ENCODE measurements around the gene GLRX2. TPM values are rescaled to one million over a fixed set of nuclear protein-coding genes. Genes with fewer than 3 reads are reported as not detected.

The GLRX2 gene
- polyA plus RNA-seq, 1 of the 3 experiments (the other 2 are of a cell fraction) = 12.8 TPM

DNA sequence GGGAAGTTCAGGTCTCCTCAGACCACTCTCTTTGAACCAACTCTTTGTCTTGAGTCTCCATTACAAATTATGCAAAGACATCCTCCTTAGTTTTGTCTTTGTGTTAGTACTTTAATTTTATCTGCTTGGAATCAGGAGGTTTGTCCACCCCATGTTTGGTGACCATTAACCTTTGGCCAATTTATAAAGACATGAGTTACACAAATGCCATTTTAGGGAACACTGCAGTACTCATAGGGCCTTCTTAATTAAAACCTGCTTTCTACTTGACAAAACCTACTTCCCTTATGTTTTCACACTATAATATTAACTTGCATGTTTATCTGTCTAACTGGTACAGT, 8.7 kb upstream of the GLRX2 start:
- Histone ChIP-seq H3K79me2 (ENCODE audit: insufficient read depth) (no peaks in the 10 kb centered on the region), H3K36me3 (replicated peaks in 1 of 2; ENCODE audit: control insufficient read depth in 1 of 2, insufficient read depth in 2 of 2, low read length in 1 of 2) (no peaks in the 10 kb centered on the region), H3K9me3 (no peaks in the 10 kb centered on the region), H3K27me3 (ENCODE audit: insufficient read depth) (no peaks in the 10 kb centered on the region), H3K9ac (no peak overlapping the region), H4K20me1 (ENCODE audit: insufficient read depth) (no peaks in the 10 kb centered on the region), H3K4me2 (no peak overlapping the region), H2AFZ (ENCODE audit: low read depth) (0 out of 2 replicates have a peak overlapping the region, but pooled peaks have one; percentile 14), H3K27ac (ENCODE audit: low read depth in 2 of 2, low read length in 1 of 2) (no peak overlapping the region), H3F3A (replicated peaks; ENCODE audit: insufficient read depth) (peaks cover 5% of the 10 kb centered on the region), H3K4me3 (ENCODE audit: low read depth in 2 of 2, low read length in 1 of 2) (no peak overlapping the region), H3K4me1 (ENCODE audit: control insufficient read depth in 1 of 2, insufficient read depth in 2 of 2, low read depth in 1 of 2, low read length in 1 of 2) (peaks cover 2 to 15% of the 10 kb centered on the region in 2 experiments; a peak in 3 of 4 replicates), H3K9me2 (no peaks in the 10 kb centered on the region)
- TF ChIP-seq GABPA (IDR thresholded peaks at IDR 0.05; ENCODE audit: low read depth) = no peak
- TF ChIP-seq POLR2AphosphoS5 (IDR thresholded peaks at IDR 0.05; ENCODE audit: low read depth, low read length) = no peak
- TF ChIP-seq EZH2phosphoT487 (IDR thresholded peaks at IDR 0.05; ENCODE audit: borderline replicate concordance, low read depth) = no peak
- TF ChIP-seq TAF1 (IDR thresholded peaks at IDR 0.05; ENCODE audit: borderline replicate concordance, low read depth, low read length) = no peak
- no peak for TF ChIP-seq EP300 (IDR thresholded peaks at IDR 0.05; ENCODE audit: borderline replicate concordance in 1 of 2, low read depth in 1 of 2, low read length in 1 of 2)
- no peak for TF ChIP-seq SIN3A (IDR thresholded peaks at IDR 0.05; ENCODE audit: borderline replicate concordance, low read depth, low read length)
- no peak for TF ChIP-seq CTCF (IDR thresholded peaks at IDR 0.05)
- TF ChIP-seq, protein P1, sequence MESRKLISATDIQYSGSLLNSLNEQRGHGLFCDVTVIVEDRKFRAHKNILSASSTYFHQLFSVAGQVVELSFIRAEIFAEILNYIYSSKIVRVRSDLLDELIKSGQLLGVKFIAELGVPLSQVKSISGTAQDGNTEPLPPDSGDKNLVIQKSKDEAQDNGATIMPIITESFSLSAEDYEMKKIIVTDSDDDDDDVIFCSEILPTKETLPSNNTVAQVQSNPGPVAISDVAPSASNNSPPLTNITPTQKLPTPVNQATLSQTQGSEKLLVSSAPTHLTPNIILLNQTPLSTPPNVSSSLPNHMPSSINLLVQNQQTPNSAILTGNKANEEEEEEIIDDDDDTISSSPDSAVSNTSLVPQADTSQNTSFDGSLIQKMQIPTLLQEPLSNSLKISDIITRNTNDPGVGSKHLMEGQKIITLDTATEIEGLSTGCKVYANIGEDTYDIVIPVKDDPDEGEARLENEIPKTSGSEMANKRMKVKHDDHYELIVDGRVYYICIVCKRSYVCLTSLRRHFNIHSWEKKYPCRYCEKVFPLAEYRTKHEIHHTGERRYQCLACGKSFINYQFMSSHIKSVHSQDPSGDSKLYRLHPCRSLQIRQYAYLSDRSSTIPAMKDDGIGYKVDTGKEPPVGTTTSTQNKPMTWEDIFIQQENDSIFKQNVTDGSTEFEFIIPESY (IDR thresholded peaks at IDR 0.05; ENCODE audit: borderline replicate concordance, low read depth) = no peak
- TF ChIP-seq NRF1 (IDR thresholded peaks at IDR 0.05; ENCODE audit: low read depth, low read length) = no peak
- ChIA-PET CTCF (no interaction called here), POLR2A (no interaction called here)
- DNase-seq = no peak

DNA sequence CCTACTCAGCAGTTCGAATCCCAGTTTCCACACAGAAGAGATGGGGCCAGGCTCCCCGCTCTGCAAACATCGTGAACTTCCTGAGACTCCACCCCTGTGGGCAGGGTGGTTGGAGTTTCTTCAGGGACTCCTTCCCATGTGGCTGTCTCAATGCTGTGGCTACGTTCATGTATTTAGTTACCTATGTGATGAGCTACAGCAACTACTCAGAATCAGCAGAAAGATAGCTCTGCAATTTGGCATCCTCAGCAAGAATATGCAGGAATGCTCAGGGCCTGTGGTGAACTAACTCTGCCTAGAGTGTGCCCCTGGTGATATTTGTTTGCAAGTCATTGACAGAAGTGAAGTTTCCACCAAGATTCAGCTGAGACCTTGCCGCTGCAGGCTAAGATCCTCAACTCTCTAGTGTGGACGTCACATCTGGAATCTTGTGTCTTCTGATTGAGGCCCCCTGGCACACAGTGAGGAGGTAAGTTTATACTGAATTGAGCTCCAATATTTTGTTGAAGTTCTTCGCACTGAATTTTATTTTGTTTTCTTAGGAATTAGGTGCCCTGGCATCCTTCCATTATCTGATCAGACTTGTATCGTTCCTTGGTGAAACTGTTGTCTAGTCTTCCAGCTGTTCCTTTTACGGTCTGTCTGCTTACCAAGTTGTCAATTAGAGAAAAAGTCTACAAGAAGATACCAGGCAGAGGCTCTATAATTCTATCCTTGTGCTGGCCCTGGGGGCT, 8.2 kb upstream of the GLRX2 start:
- 0 out of 2 replicates have a peak overlapping the region, but pooled peaks have one; percentile 14 for H2AFZ ChIP-seq (ENCODE audit: low read depth)
- CTCF ChIA-PET = no interaction called here
- TF ChIP-seq RFX5 (IDR thresholded peaks at IDR 0.05; ENCODE audit: low read length) (no peak), RXRA (IDR thresholded peaks at IDR 0.05; ENCODE audit: borderline replicate concordance, low read depth) (no peak), TCF12 (IDR thresholded peaks at IDR 0.05) (no peak), SIN3A (IDR thresholded peaks at IDR 0.05; ENCODE audit: borderline replicate concordance, low read depth, low read length) (no peak), RCOR1 (IDR thresholded peaks at IDR 0.05; ENCODE audit: low read length) (no peak), TEAD4 (IDR thresholded peaks at IDR 0.05; ENCODE audit: borderline replicate concordance, insufficient read depth) (no peak), MXI1 (IDR thresholded peaks at IDR 0.05; ENCODE audit: low read depth, low read length) (no peak), RAD21 (IDR thresholded peaks at IDR 0.05; ENCODE audit: low read length) (no peak), YY1 (IDR thresholded peaks at IDR 0.05; ENCODE audit: low read depth) (no peak), EP300 (IDR thresholded peaks at IDR 0.05; ENCODE audit: borderline replicate concordance in 1 of 2, low read depth in 1 of 2, low read length in 1 of 2) (no peak), FOXJ3 (CRISPR knock-in tag; IDR thresholded peaks at IDR 0.05) (no peak), TAF1 (IDR thresholded peaks at IDR 0.05; ENCODE audit: borderline replicate concordance, low read depth, low read length) (no peak)
- TF ChIP-seq, protein P2, sequence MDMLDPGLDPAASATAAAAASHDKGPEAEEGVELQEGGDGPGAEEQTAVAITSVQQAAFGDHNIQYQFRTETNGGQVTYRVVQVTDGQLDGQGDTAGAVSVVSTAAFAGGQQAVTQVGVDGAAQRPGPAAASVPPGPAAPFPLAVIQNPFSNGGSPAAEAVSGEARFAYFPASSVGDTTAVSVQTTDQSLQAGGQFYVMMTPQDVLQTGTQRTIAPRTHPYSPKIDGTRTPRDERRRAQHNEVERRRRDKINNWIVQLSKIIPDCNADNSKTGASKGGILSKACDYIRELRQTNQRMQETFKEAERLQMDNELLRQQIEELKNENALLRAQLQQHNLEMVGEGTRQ (IDR thresholded peaks at IDR 0.05; ENCODE audit: borderline replicate concordance, low read depth, low read length) = no peak
- TF ChIP-seq, protein P3, sequence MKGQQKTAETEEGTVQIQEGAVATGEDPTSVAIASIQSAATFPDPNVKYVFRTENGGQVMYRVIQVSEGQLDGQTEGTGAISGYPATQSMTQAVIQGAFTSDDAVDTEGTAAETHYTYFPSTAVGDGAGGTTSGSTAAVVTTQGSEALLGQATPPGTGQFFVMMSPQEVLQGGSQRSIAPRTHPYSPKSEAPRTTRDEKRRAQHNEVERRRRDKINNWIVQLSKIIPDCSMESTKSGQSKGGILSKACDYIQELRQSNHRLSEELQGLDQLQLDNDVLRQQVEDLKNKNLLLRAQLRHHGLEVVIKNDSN (IDR thresholded peaks at IDR 0.05; ENCODE audit: borderline replicate concordance, low read depth) = no peak
- TF ChIP-seq, protein P4, sequence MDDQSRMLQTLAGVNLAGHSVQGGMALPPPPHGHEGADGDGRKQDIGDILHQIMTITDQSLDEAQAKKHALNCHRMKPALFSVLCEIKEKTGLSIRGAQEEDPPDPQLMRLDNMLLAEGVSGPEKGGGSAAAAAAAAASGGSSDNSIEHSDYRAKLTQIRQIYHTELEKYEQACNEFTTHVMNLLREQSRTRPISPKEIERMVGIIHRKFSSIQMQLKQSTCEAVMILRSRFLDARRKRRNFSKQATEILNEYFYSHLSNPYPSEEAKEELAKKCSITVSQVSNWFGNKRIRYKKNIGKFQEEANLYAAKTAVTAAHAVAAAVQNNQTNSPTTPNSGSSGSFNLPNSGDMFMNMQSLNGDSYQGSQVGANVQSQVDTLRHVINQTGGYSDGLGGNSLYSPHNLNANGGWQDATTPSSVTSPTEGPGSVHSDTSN (IDR thresholded peaks at IDR 0.05) = no peak

More for the DNA sequence above, 8.2 kb upstream of the GLRX2 start:
- Histone ChIP-seq H3K4me1 (ENCODE audit: control insufficient read depth in 1 of 2, insufficient read depth in 2 of 2, low read depth in 1 of 2, low read length in 1 of 2) (peaks cover 2 to 15% of the 10 kb centered on the region in 2 experiments; a peak in 3 of 4 replicates), H3F3A (replicated peaks; ENCODE audit: insufficient read depth) (peaks cover 5% of the 10 kb centered on the region), H3K36me3 (replicated peaks in 1 of 2; ENCODE audit: control insufficient read depth in 1 of 2, insufficient read depth in 2 of 2, low read length in 1 of 2) (no peaks in the 10 kb centered on the region), H4K20me1 (ENCODE audit: insufficient read depth) (no peaks in the 10 kb centered on the region), H3K27ac (ENCODE audit: low read depth in 2 of 2, low read length in 1 of 2) (no peak overlapping the region), H3K79me2 (ENCODE audit: insufficient read depth) (no peaks in the 10 kb centered on the region), H3K4me2 (no peak overlapping the region), H3K9me2 (no peaks in the 10 kb centered on the region), H3K9me3 (no peaks in the 10 kb centered on the region), H3K27me3 (ENCODE audit: insufficient read depth) (no peaks in the 10 kb centered on the region), H3K4me3 (ENCODE audit: low read depth in 2 of 2, low read length in 1 of 2) (no peak overlapping the region), H3K9ac (no peak overlapping the region)
- 88% methylated on average over 9 of the region's 9 CpGs for WGBS (ENCODE audit: low lambda C conversion rate)
- no peak for DNase-seq
- POLR2A ChIA-PET = no interaction called here
